Right lobe of liver (tissue), 4 donors: Measurements from ENCODE around the gene VRK2.

Experiments
- CTCF ChIP-seq, 4 donors: fragments of 200-600 bp in 3 of 4; fragments of 450-650 bp in 1 of 4; IDR thresholded peaks; one replicate each; pipeline versions ENCODE4 v1.5.1 to v1.8.0; 2016 to 2022; ENCODE audit warnings: antibody characterized with exemption in 4 of 4, mild to moderate bottlenecking in 2 of 4
- POLR2A ChIP-seq: fragments of 450-650 bp; IDR thresholded peaks from one replicate; pipeline ENCODE4 v1.6.1; 2017; ENCODE audit warnings: antibody characterized with exemption, mild to moderate bottlenecking
- donor health status: DM: no; HTN: no; CAD: no.
- donor health status: DM: no; HTN: no; CAD: no.
- donor health status: DM: no; HTN: yes; CAD: no.

GRCh38 chr2:58032016-58032763 lies 14.4 kb upstream of the VRK2 start:
- TF ChIP-seq CTCF (IDR thresholded peaks at IDR 0.05) (no peak), POLR2A (no peak)
